K562 (cell line): ENCODE data around the gene RXRB. TPM values are rescaled to one million over a fixed set of nuclear protein-coding genes. Genes with fewer than 3 reads are reported as not detected.
A peak's percentile ranks its signal among the peaks of the same experiment; 100 is the strongest.

ENCODE experiments used
- CBFA2T3 ChIP-seq: fragments of 450-650 bp; IDR thresholded peaks from 2 replicates; pipeline ENCODE4 v1.6.1; 2017
- CHD1 ChIP-seq: fragments of 200-600 bp; sonication (generic); IDR thresholded peaks from one replicate; pipeline ENCODE4 v1.6.1; 2012; ENCODE audit warnings: mild to moderate bottlenecking, moderate library complexity, low read length, inconsistent platforms
- GABPB2 ChIP-seq: fragments of 250-450 bp; sonication (Bioruptor Pico); conservative IDR thresholded peaks from 2 replicates; pipeline ENCODE4 v1.5.1; 2021; ENCODE audit warnings: mild to moderate bottlenecking
- KDM1A ChIP-seq, 2 experiments: fragments of 450-650 bp; IDR thresholded peaks; 2 replicates each; pipeline ENCODE4 v1.6.1; 2016; ENCODE audit warnings: mild to moderate bottlenecking in 2 of 2
- NKRF ChIP-seq: fragments of 450-650 bp; IDR thresholded peaks from 2 replicates; pipeline ENCODE4 v1.6.1; 2016; ENCODE audit warnings: borderline replicate concordance
- NR2C1 ChIP-seq, 2 experiments: fragments of 450-650 bp; IDR thresholded peaks; 2 replicates each; pipeline ENCODE4 v1.6.1; 2017; ENCODE audit warnings: mild to moderate bottlenecking in 2 of 2, antibody characterized with exemption in 1 of 2, inconsistent platforms in 1 of 2, missing compliant biosample characterization in 1 of 2, missing genetic modification characterization in 1 of 2
- PHF21A ChIP-seq: fragments of 450-650 bp; IDR thresholded peaks from 2 replicates; pipeline ENCODE4 v1.6.1; 2017; ENCODE audit warnings: low read depth, borderline replicate concordance
- POLR2AphosphoS5 ChIP-seq: IDR thresholded peaks from 2 replicates; pipeline ENCODE4 v1.6.1; 2011; ENCODE audit warnings: mild to moderate bottlenecking, low read depth, low read length, moderate library complexity; ENCODE audit not compliant: control insufficient read depth, insufficient read depth
- SIRT6 ChIP-seq: IDR thresholded peaks from one replicate; pipeline ENCODE4 v1.6.1; 2012; ENCODE audit warnings: low read depth, mild to moderate bottlenecking, control low read depth, inconsistent platforms, low read length, moderate library complexity
- TARDBP ChIP-seq: fragments of 450-650 bp; IDR thresholded peaks from 2 replicates; pipeline ENCODE4 v1.6.1; 2016
- TEAD2 ChIP-seq: fragments of 450-650 bp; IDR thresholded peaks from 2 replicates; pipeline ENCODE4 v1.6.1; 2016; ENCODE audit warnings: missing genetic modification characterization, control low read depth, missing compliant biosample characterization
- THAP7 ChIP-seq: fragments of 250-450 bp; sonication (Bioruptor Pico); IDR thresholded peaks from 2 replicates; pipeline ENCODE4 v1.5.0; 2021
- U2AF2 ChIP-seq: fragments of 200-400 bp; formaldehyde crosslinking; optimal IDR thresholded peaks from 2 replicates; pipeline ENCODE3; 2017; ENCODE audit warnings: low read depth, mild to moderate bottlenecking, low read length
- ZFX ChIP-seq: sonication (generic); formaldehyde crosslinking; IDR thresholded peaks from 2 replicates; pipeline ENCODE4 v1.8.0; 2022; ENCODE audit warnings: mild to moderate bottlenecking, missing genetic modification reagents, moderate library complexity
- ZNF239 ChIP-seq: fragments of 250-450 bp; sonication (Bioruptor Pico); IDR thresholded peaks from 2 replicates; pipeline ENCODE4 v1.4.0; 2020; ENCODE audit warnings: mild to moderate bottlenecking
- ZNF3 ChIP-seq: fragments of 250-450 bp; sonication (Bioruptor Pico); IDR thresholded peaks from 2 replicates; pipeline ENCODE4 v1.5.0; 2021; ENCODE audit warnings: mild to moderate bottlenecking, moderate library complexity
- ZNF778 ChIP-seq: fragments of 450-650 bp; formaldehyde crosslinking; IDR thresholded peaks from 2 replicates; pipeline ENCODE4 v1.4.0; 2020; ENCODE audit warnings: mild to moderate bottlenecking, moderate library complexity
- polyA plus RNA-seq, 8 experiments: library from polyadenylated mRNA; depleted of rRNA in 4 of 8; stranded (reverse) in 5 of 8; unstranded in 3 of 8; fragments of >200 nt; fragmentation: Nextera tagmentation in 2 of 8; fragmentation: Illumina TruSeq in 1 of 8; extraction: Ambion mirVana in 2 of 8; extraction: Trizol in 1 of 8; gene quantifications; 2 replicates each; pipeline versions ENCODE4 v1.2.1 to v1.2.3, GENCODE V29; 2011 to 2014; ENCODE audit warnings: inconsistent platforms in 1 of 8, missing spikeins in 1 of 8
- total RNA-seq, 7 experiments: library from RNA; depleted of rRNA in 6 of 7; stranded (reverse); fragments of >200 nt in 6 of 7; fragmentation: Illumina TruSeq in 2 of 7; extraction: Trizol in 2 of 7; gene quantifications; 2 replicates each; pipeline versions ENCODE4 v1.2.1 to v1.2.3, GENCODE V29; 2011 to 2021; ENCODE audit warnings: low replicate concordance in 1 of 7
- TF ChIP-seq, protein P1 (sequence below): sonication (generic); IDR thresholded peaks from 2 replicates; pipeline ENCODE4 v1.6.1; 2016
- TF ChIP-seq, protein P2 (sequence below): fragments of 250-450 bp; sonication (Bioruptor Pico); IDR thresholded peaks from 2 replicates; pipeline ENCODE4 v1.5.0; 2021; ENCODE audit warnings: mild to moderate bottlenecking, moderate library complexity
- TF ChIP-seq, protein P3 (sequence below), 2 experiments: fragments of 250-450 bp in 1 of 2; fragments of 450-650 bp in 1 of 2; sonication (Bioruptor Pico) in 1 of 2; IDR thresholded peaks; 2 replicates each; pipeline versions ENCODE4 v1.6.1 to v1.8.0; 2016 to 2021; ENCODE audit warnings: mild to moderate bottlenecking in 2 of 2, moderate library complexity in 2 of 2, missing compliant biosample characterization in 1 of 2, missing genetic modification characterization in 1 of 2

The RXRB gene
- total and polyA plus RNA-seq, 9 of the 15 experiments (the other 6 are each of a cell fraction or from before 2014, with no cell fraction given): 0.76 to 35.5 (median 18.4) TPM

- TF ChIP-seq NKRF (peak; percentile 55; the same call in 1 of the 2 replicates), ZFX (CRISPR knock-in tag) (no peak), SIRT6 (no peak), PHF21A (no peak), KDM1A (IDR thresholded peaks at IDR 0.05) (no peak), THAP7 (no peak), TARDBP (no peak), NR2C1 (IDR thresholded peaks at IDR 0.05) (peak; percentile 79), NR2C1 (tag; IDR thresholded peaks at IDR 0.05) (peak; percentile 85), GABPB2 (CRISPR knock-in tag) (no peak), ZNF3 (no peak), CHD1 (no peak), ZNF778 (CRISPR knock-in tag) (no peak), TEAD2 (no peak), ZNF239 (no peak), U2AF2 (no peak), CBFA2T3 (no peak), POLR2AphosphoS5 (no peak; the same call in 1 of the 2 replicates)
- TF ChIP-seq, protein P1, sequence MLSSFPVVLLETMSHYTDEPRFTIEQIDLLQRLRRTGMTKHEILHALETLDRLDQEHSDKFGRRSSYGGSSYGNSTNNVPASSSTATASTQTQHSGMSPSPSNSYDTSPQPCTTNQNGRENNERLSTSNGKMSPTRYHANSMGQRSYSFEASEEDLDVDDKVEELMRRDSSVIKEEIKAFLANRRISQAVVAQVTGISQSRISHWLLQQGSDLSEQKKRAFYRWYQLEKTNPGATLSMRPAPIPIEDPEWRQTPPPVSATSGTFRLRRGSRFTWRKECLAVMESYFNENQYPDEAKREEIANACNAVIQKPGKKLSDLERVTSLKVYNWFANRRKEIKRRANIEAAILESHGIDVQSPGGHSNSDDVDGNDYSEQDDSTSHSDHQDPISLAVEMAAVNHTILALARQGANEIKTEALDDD: no peak
- TF ChIP-seq, protein P2, sequence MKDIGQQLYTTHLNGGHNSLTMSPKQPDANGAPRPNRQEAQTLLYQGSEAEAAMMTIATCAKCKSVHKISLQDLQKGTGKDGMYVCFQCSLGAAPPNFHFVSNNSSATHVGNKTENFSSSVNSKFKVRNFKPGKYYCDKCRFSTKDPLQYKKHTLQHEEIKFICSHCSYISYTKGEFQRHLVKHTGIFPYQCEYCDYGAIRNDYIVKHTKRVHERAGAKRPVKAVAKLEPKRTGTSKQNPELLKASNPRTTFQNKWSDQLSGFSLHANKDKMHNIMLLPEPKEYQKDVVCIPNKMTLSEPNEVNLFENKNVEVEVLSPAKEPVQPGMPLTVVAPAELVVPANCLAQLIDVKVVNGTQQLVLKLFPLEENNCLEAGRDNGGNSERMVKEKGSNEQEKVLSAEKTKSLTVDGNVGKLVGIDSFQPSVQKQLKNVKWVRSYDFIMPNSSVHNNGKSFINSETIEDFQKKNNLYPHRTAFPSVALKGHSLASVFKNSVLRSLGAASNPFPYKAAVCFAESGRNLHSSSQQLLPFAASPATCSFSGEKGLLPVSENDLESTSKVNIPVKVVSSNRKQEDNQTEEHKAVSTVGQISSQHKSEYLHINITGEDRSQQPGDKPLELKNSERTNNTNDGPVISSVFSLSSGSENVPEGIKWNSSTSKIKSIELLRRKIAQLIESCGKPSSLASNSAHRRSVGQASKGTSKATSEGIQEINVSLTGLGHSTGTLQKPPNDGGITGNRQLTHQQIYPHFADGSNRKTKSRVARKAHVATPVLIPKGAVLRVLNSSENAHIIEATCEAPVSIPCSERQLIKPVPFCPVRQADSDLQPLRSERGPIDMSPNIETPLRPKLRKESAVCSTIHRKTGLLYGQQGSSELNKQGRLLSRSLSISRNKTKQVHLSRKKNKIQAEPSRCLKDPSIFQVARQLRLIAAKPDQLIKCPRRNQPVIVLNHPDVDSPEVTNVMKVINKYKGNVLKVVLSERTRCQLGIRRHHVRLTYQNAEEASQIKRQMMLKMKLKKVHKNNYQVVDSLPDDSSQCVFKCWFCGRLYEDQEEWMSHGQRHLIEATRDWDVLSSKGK (CRISPR knock-in tag): no peak
- TF ChIP-seq, protein P3, sequence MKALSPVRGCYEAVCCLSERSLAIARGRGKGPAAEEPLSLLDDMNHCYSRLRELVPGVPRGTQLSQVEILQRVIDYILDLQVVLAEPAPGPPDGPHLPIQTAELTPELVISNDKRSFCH (CRISPR knock-in tag; IDR thresholded peaks at IDR 0.05): no peak
- TF ChIP-seq, protein P3 (tag; IDR thresholded peaks at IDR 0.05): peak; percentile 69; the same call in 1 of the 2 replicates
Observed at GRCh38 chr6:33249732-33250630, 49.5 kb upstream of the RXRB start (continued).
